Anterior cingulate cortex (tissue), 58 donors: Measurements from ENCODE around the gene HORMAD2.

Source experiments
- DNase-seq, 58 donors: peaks; one replicate each; lab custom pipeline; 2025; lab: John Stamatoyannopoulos, UW

HORMAD2 gene

GRCh38 chr22:30159561-30160353 lies 79.5 kb downstream of the HORMAD2 start:
- DNase-seq: peak in 6 of 58 donors; percentile 0 to 21 (median 4)

- no peak for DNase-seq
Observed at GRCh38 chr22:30161051-30161469, 80.8 kb downstream of the HORMAD2 start.

GRCh38 chr22:30167296-30167695 lies 87.0 kb downstream of the HORMAD2 start:
- no peak for DNase-seq

- DNase-seq: no peak
Observed at GRCh38 chr22:30167734-30168133, 87.5 kb downstream of the HORMAD2 start.

- no peak for DNase-seq
Observed at GRCh38 chr22:30169002-30169401, 88.7 kb downstream of the HORMAD2 start.

- no peak for DNase-seq
Observed at GRCh38 chr22:30170129-30170528, 89.9 kb downstream of the HORMAD2 start.

- no peak for DNase-seq
Observed at GRCh38 chr22:30171008-30171407, 90.7 kb downstream of the HORMAD2 start.

GRCh38 chr22:30175690-30176288 lies 95.5 kb downstream of the HORMAD2 start:
- peak in 20 of 58 donors; percentile 1 to 52 (median 8) for DNase-seq

- DNase-seq: no peak
Observed at GRCh38 chr22:30176431-30176830, 96.2 kb downstream of the HORMAD2 start.

- peak in 2 of 58 donors; percentile 1 to 4 for DNase-seq
Observed at GRCh38 chr22:30178181-30179126, 98.2 kb downstream of the HORMAD2 start.

- no peak for DNase-seq
Observed at GRCh38 chr22:30180616-30181015, 100.4 kb downstream of the HORMAD2 start.

GRCh38 chr22:30181459-30182349 lies 101.4 kb downstream of the HORMAD2 start:
- DNase-seq: no peak

- no peak for DNase-seq
Observed at GRCh38 chr22:30182350-30182745, 102.1 kb downstream of the HORMAD2 start.

GRCh38 chr22:30182815-30183214 lies 102.6 kb downstream of the HORMAD2 start:
- no peak for DNase-seq

- DNase-seq: no peak
Observed at GRCh38 chr22:30183271-30183670, 103.0 kb downstream of the HORMAD2 start.

GRCh38 chr22:30183861-30184278 lies 103.6 kb downstream of the HORMAD2 start:
- no peak for DNase-seq

GRCh38 chr22:30185129-30185528 lies 104.9 kb downstream of the HORMAD2 start:
- DNase-seq: no peak

GRCh38 chr22:30185549-30185948 lies 105.3 kb downstream of the HORMAD2 start:
- no peak for DNase-seq

- DNase-seq: no peak
Observed at GRCh38 chr22:30186041-30186440, 105.8 kb downstream of the HORMAD2 start.

- no peak for DNase-seq
Observed at GRCh38 chr22:30186510-30186909, 106.2 kb downstream of the HORMAD2 start.
